Smooth muscle cell (in vitro differentiated cells): ENCODE data around the gene TBC1D22A. TPM values are rescaled to one million over a fixed set of nuclear protein-coding genes. Genes with fewer than 3 reads are reported as not detected.
"Not testable (repeated sequence)": the region's sequence is repeated elsewhere in the genome, so short reads cannot be mapped to it uniquely, and the experiment has no call there.

Experiments
- DNase-seq: peaks from one replicate; lab custom pipeline; 2025; ENCODE audit not compliant: unreplicated experiment; lab: John Stamatoyannopoulos, UW
- H2AFZ ChIP-seq: fragments of 200-600 bp; sonication (generic); 2 replicates; pipeline ENCODE4 v1.6.0; 2016; ENCODE audit warnings: antibody characterized with exemption, low read depth, mild to moderate bottlenecking
- H3F3A ChIP-seq: fragments of 200-600 bp; sonication (generic); 2 replicates; pipeline ENCODE4 v1.6.0; 2017; ENCODE audit warnings: antibody characterized with exemption, low read depth
- H3K27ac ChIP-seq: fragments of 200-600 bp; sonication (generic); 2 replicates; pipeline ENCODE4 v1.5.1; 2016; ENCODE audit warnings: low read depth, mild to moderate bottlenecking
- H3K27me3 ChIP-seq: fragments of 200-600 bp; sonication (generic); 2 replicates; pipeline ENCODE4 v1.6.1; 2016; ENCODE audit warnings: low read depth, mild to moderate bottlenecking
- H3K36me3 ChIP-seq: fragments of 200-600 bp; sonication (generic); 2 replicates; pipeline ENCODE4 v1.5.1; 2016; ENCODE audit warnings: low read depth
- H3K4me1 ChIP-seq: fragments of 200-600 bp; sonication (generic); 2 replicates; pipeline ENCODE4 v1.5.1; 2016; ENCODE audit warnings: low read depth
- H3K4me2 ChIP-seq: fragments of 200-600 bp; sonication (generic); 2 replicates; pipeline ENCODE4 v1.6.0; 2016; ENCODE audit warnings: mild to moderate bottlenecking
- H3K4me3 ChIP-seq: fragments of 200-600 bp; sonication (generic); 2 replicates; pipeline ENCODE4 v1.5.1; 2016; ENCODE audit warnings: mild to moderate bottlenecking
- H3K79me2 ChIP-seq: fragments of 200-600 bp; sonication (generic); 2 replicates; pipeline ENCODE4 v1.6.0; 2016; ENCODE audit warnings: low read depth, mild to moderate bottlenecking
- H3K9ac ChIP-seq: fragments of 200-600 bp; sonication (generic); 2 replicates; pipeline ENCODE4 v1.6.0; 2016; ENCODE audit warnings: low read depth
- H3K9me3 ChIP-seq: fragments of 200-600 bp; sonication (generic); replicated peaks from 2 replicates; pipeline ENCODE4 v1.5.1; 2016; ENCODE audit warnings: low read depth
- H4K20me1 ChIP-seq: fragments of 200-600 bp; sonication (generic); 2 replicates; pipeline ENCODE4 v1.6.0; 2016; ENCODE audit warnings: low read depth
- WGBS: methylation state at CpG from one replicate; pipeline ENCODE4 v1.1.7; 2016; ENCODE audit warnings: low lambda C conversion rate; 5-methylcytosine and 5-hydroxymethylcytosine counted together
- polyA plus RNA-seq: library from polyadenylated mRNA; unstranded; fragments of >200 nt; fragmentation: Nextera tagmentation; extraction: Ambion mirVana; gene quantifications from 2 replicates; pipeline ENCODE4 v1.2.1, GENCODE V29; 2016
- total RNA-seq: library from RNA; depleted of rRNA; stranded (reverse); fragments of >200 nt; gene quantifications from 2 replicates; pipeline ENCODE4 v1.2.3, GENCODE V29; 2014
- TF ChIP-seq, protein P1 (sequence below): fragments of 200-600 bp; sonication (generic); IDR thresholded peaks from 2 replicates; pipeline ENCODE4 v1.5.1; 2017; ENCODE audit warnings: borderline replicate concordance, mild to moderate bottlenecking, antibody characterized with exemption; ENCODE audit not compliant: insufficient read depth, poor library complexity, severe bottlenecking

The TBC1D22A gene
- total and polyA plus RNA-seq, 2 experiments from 2014 or later = 12.5 to 14.4 TPM

DNA sequence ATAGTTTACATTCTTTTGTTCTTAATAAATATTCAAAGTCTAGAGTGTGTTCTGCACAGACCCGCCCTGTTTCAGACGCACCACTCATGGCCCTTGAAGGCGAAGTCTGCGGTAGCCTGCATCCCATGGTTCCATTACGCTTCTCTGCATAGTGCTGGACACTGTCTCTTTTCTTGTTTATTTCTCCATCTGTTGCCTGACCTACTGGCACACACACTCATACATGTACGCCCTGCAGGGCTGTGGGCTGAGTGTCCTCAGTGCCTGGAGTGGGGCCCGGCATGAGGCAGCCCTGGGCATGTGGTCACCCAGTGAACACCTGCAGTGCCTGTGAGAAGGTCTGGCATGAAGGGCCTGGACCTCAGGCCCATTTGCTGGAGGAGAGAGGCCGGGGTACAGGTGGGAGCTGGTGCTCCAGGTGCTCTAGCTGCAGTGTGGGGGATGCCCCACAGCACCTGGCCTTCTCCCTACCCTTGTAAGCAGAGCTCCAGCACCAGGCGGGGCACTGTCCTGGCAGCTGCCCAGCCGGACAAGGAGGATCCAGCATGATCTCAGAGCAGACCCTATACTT, 404.1 kb downstream of the TBC1D22A start:
- no peak overlapping the region for H2AFZ ChIP-seq
- no peaks in the 10 kb centered on the region for H3K36me3 ChIP-seq
- H3F3A ChIP-seq = no peaks in the 10 kb centered on the region
- H3K9me3 ChIP-seq = no peaks in the 10 kb centered on the region
- H3K27ac ChIP-seq = no peak overlapping the region
- no peak for DNase-seq
- no peak overlapping the region for H3K4me2 ChIP-seq
- no peaks in the 10 kb centered on the region for H3K79me2 ChIP-seq
- H3K27me3 ChIP-seq = no peaks in the 10 kb centered on the region
- WGBS = 98% methylated on average over 10 of the region's 10 CpGs
- H3K4me1 ChIP-seq = no peaks in the 10 kb centered on the region
- H3K4me3 ChIP-seq = no peak overlapping the region
- H4K20me1 ChIP-seq = no peaks in the 10 kb centered on the region
- no peak overlapping the region for H3K9ac ChIP-seq
- TF ChIP-seq, protein P1, sequence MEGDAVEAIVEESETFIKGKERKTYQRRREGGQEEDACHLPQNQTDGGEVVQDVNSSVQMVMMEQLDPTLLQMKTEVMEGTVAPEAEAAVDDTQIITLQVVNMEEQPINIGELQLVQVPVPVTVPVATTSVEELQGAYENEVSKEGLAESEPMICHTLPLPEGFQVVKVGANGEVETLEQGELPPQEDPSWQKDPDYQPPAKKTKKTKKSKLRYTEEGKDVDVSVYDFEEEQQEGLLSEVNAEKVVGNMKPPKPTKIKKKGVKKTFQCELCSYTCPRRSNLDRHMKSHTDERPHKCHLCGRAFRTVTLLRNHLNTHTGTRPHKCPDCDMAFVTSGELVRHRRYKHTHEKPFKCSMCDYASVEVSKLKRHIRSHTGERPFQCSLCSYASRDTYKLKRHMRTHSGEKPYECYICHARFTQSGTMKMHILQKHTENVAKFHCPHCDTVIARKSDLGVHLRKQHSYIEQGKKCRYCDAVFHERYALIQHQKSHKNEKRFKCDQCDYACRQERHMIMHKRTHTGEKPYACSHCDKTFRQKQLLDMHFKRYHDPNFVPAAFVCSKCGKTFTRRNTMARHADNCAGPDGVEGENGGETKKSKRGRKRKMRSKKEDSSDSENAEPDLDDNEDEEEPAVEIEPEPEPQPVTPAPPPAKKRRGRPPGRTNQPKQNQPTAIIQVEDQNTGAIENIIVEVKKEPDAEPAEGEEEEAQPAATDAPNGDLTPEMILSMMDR = no peak

- no peak for DNase-seq
- Histone ChIP-seq H3K4me2 (no peak overlapping the region), H3K9ac (no peak overlapping the region), H3F3A (no peaks in the 10 kb centered on the region), H3K4me3 (no peak overlapping the region), H4K20me1 (no peaks in the 10 kb centered on the region), H3K27ac (no peak overlapping the region), H3K27me3 (no peaks in the 10 kb centered on the region), H2AFZ (no peak overlapping the region), H3K79me2 (no peaks in the 10 kb centered on the region), H3K4me1 (no peaks in the 10 kb centered on the region), H3K9me3 (no peaks in the 10 kb centered on the region), H3K36me3 (no peaks in the 10 kb centered on the region)
- 91% methylated on average over 10 of the region's 10 CpGs for WGBS
- TF ChIP-seq, protein P1 = no peak
These were observed 404.6 kb downstream of the TBC1D22A start for GRCh38 chr22:47167056-47167455.

DNA sequence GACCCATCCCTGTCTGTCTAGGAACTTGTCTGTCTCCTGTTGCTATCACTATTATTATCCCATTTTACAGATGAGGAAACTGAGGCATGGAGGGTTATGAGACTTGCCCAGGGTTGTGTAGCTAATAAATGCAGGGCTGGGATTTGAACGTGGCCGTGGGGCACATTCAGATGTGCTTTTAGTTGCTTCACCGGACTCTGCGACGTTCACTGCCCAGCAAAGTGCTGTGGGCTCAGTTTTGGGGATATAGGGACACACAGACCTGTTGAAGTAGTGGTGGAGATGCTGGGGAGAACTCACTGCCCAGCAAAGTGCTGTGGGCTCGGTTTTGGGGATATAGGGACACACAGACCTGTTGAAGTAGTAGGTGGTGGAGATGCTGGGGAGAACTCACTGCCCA, 405.5 kb downstream of the TBC1D22A start:
- H3K9ac ChIP-seq, H3K27ac ChIP-seq, H3K4me1 ChIP-seq, H3K27me3 ChIP-seq, H3F3A ChIP-seq, H4K20me1 ChIP-seq, H3K4me2 ChIP-seq, H3K9me3 ChIP-seq, DNase-seq, H3K4me3 ChIP-seq, H3K79me2 ChIP-seq, H3K36me3 ChIP-seq, H2AFZ ChIP-seq: not testable (repeated sequence)
- WGBS = 92% methylated on average over 6 of the region's 6 CpGs

DNA sequence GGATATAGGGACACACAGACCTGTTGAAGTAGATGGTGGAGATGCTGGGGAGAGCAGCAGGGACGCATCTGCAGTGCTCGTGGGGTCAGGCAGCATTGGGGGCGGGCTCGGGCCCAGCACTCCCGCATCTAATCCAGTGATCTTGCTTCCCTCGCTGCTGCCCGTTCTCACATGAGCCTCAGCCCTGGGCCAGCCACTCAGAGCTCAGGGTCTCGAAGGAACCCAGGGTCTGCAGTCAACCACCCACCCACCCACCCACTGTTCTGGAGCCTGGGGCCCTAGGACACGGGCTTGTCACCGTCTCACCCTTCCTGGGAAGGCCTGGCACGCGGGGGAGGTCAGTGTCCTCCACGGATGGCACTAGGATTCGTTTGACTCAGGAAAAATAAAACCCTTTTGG, 406.0 kb downstream of the TBC1D22A start:
- 93% methylated on average over 7 of the region's 14 CpGs for WGBS
- no peaks in the 10 kb centered on the region for H3K27me3 ChIP-seq
- no peak overlapping the region for H3K4me3 ChIP-seq
- no peak overlapping the region for H3K4me2 ChIP-seq
- no peak for DNase-seq
- no peak overlapping the region for H2AFZ ChIP-seq
- no peaks in the 10 kb centered on the region for H3K36me3 ChIP-seq
- H4K20me1 ChIP-seq = no peaks in the 10 kb centered on the region
- H3K79me2 ChIP-seq = no peaks in the 10 kb centered on the region
- no peaks in the 10 kb centered on the region for H3K9me3 ChIP-seq
- H3K4me1 ChIP-seq = no peaks in the 10 kb centered on the region
- H3K27ac ChIP-seq = no peak overlapping the region
- no peaks in the 10 kb centered on the region for H3F3A ChIP-seq
- TF ChIP-seq, protein P1 = no peak
- H3K9ac ChIP-seq = no peak overlapping the region
